ENCODE results near the gene PTPRB.

Gene PTPRB

GRCh38 chr12:70540996-70541395, 96.2 kb downstream of the PTPRB start:
- TF ChIP-seq REST (IDR thresholded peaks at IDR 0.05; ENCODE audit: low read depth) (no peak), YY1 (IDR thresholded peaks at IDR 0.05; ENCODE audit: low read depth) (no peak), ZBTB7A (IDR thresholded peaks at IDR 0.05; ENCODE audit: low read depth) (no peak), CREB1 (IDR thresholded peaks at IDR 0.05; ENCODE audit: low read depth) (no peak), CEBPB (IDR thresholded peaks at IDR 0.05) (no peak), USF1 (IDR thresholded peaks at IDR 0.05) (no peak), RAD21 (IDR thresholded peaks at IDR 0.05; ENCODE audit: low read depth) (no peak), TCF12 (IDR thresholded peaks at IDR 0.05; ENCODE audit: low read depth) (no peak), TEAD4 (IDR thresholded peaks at IDR 0.05) (no peak), TAF1 (IDR thresholded peaks at IDR 0.05; ENCODE audit: low read depth) (no peak), EP300 (IDR thresholded peaks at IDR 0.05; ENCODE audit: borderline replicate concordance) (no peak), EGR1 (IDR thresholded peaks at IDR 0.05) (no peak), NFIC (IDR thresholded peaks at IDR 0.05) (no peak), FOXM1 (IDR thresholded peaks at IDR 0.05; ENCODE audit: borderline replicate concordance, low read depth) (no peak)
- TF ChIP-seq, protein P1, sequence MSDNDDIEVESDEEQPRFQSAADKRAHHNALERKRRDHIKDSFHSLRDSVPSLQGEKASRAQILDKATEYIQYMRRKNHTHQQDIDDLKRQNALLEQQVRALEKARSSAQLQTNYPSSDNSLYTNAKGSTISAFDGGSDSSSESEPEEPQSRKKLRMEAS (IDR thresholded peaks at IDR 0.05), result no peak

DNA sequence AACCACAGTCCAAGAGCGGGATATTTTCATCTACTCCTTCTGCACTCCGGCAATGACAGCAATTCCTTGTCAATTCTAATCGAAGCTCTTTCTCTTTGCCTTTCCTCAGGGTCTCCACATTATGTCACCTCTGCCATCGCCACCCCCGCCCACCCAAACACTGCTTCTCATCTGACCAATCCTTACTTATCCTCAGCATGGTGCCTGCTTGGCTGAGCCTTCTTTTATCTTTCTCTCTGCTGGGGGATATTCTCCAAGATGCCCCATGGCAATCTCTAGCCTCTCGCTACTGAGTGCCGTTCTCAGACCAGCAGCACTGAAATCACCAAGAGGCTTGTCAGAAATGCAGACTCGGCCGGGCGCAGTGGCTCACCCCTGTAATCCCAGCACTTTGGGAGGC, 100.6 kb downstream of the PTPRB start:
- TF ChIP-seq USF1 (IDR thresholded peaks at IDR 0.05) (no peak), TCF12 (IDR thresholded peaks at IDR 0.05; ENCODE audit: low read depth) (no peak), FOXM1 (IDR thresholded peaks at IDR 0.05; ENCODE audit: borderline replicate concordance, low read depth) (no peak), EGR1 (IDR thresholded peaks at IDR 0.05) (no peak), EP300 (IDR thresholded peaks at IDR 0.05; ENCODE audit: borderline replicate concordance) (no peak), NFIC (IDR thresholded peaks at IDR 0.05) (no peak), RAD21 (IDR thresholded peaks at IDR 0.05; ENCODE audit: low read depth) (no peak), ZBTB7A (IDR thresholded peaks at IDR 0.05; ENCODE audit: low read depth) (no peak), YY1 (IDR thresholded peaks at IDR 0.05; ENCODE audit: low read depth) (no peak), CREB1 (IDR thresholded peaks at IDR 0.05; ENCODE audit: low read depth) (no peak), REST (IDR thresholded peaks at IDR 0.05; ENCODE audit: low read depth) (no peak), TEAD4 (IDR thresholded peaks at IDR 0.05) (no peak), TAF1 (IDR thresholded peaks at IDR 0.05; ENCODE audit: low read depth) (no peak), CEBPB (IDR thresholded peaks at IDR 0.05) (no peak)
- TF ChIP-seq, protein P1 (IDR thresholded peaks at IDR 0.05), result no peak

DNA sequence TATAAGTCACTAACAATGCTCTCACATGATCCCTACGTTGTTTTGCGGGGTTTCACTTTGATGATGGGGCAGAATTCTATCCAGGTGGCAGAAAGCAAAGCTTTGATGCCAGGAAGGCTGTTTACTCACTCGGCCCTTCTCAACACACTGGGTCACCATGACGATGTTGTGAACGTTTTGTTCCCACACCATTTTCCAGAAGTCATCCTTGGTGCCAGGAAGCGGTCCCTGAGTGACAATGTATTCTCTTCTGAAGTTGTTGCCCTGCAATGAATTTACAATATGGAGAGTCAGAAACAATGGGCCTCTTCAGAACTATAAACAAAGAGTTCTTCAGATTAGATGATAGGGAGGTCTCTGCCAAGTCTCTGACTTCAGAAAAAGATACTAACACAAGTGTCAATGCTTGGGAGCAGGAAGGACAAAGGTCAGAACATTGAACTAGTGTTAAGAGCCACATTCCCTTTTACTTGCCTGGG, 101.3 kb downstream of the PTPRB start:
- TF ChIP-seq EP300 (IDR thresholded peaks at IDR 0.05; ENCODE audit: borderline replicate concordance) (no peak), CREB1 (IDR thresholded peaks at IDR 0.05; ENCODE audit: low read depth) (no peak), REST (IDR thresholded peaks at IDR 0.05; ENCODE audit: low read depth) (no peak), TCF12 (IDR thresholded peaks at IDR 0.05; ENCODE audit: low read depth) (no peak), YY1 (IDR thresholded peaks at IDR 0.05; ENCODE audit: low read depth) (no peak)

DNA sequence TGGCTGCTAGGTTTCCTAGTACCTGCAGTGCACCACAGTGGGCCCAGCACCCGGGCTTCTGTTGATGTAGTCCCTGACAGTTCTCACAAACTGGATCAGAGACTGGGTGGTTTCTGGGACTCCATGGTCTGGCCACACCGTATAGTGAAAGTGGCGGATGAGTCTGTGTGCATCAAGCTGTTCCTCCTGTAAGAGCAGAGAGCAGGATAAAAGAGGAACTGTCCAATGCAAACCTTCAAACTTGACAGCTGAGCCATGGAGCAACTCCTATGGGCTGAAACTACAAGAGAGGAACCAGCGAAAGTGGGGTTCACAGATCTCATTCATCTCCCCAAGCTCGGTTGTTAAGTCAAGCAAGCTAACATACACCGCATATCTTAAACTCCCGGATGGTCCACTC, 102.8 kb downstream of the PTPRB start:
- TF ChIP-seq REST (IDR thresholded peaks at IDR 0.05; ENCODE audit: low read depth) (no peak), EGR1 (IDR thresholded peaks at IDR 0.05) (no peak), YY1 (IDR thresholded peaks at IDR 0.05; ENCODE audit: low read depth) (no peak), ZBTB7A (IDR thresholded peaks at IDR 0.05; ENCODE audit: low read depth) (no peak), NFIC (IDR thresholded peaks at IDR 0.05) (no peak), USF1 (IDR thresholded peaks at IDR 0.05) (no peak), EP300 (IDR thresholded peaks at IDR 0.05; ENCODE audit: borderline replicate concordance) (no peak)
- TF ChIP-seq, protein P1 (IDR thresholded peaks at IDR 0.05), result no peak
